Effector CD4-positive, alpha-beta T cell (primary cell): ENCODE results near the gene SLC20A1.
"Not testable (repeated sequence)": the region's sequence is repeated elsewhere in the genome, so short reads cannot be mapped to it uniquely, and the experiment has no call there.

Experiments used
- DNase-seq: peaks from one replicate; pipeline ENCODE4 v3.0.0-alpha.2; 2020
- total RNA-seq: gene quantifications from one replicate; lab custom pipeline; 2026; lab: John Stamatoyannopoulos, UW

The SLC20A1 gene, protein sequence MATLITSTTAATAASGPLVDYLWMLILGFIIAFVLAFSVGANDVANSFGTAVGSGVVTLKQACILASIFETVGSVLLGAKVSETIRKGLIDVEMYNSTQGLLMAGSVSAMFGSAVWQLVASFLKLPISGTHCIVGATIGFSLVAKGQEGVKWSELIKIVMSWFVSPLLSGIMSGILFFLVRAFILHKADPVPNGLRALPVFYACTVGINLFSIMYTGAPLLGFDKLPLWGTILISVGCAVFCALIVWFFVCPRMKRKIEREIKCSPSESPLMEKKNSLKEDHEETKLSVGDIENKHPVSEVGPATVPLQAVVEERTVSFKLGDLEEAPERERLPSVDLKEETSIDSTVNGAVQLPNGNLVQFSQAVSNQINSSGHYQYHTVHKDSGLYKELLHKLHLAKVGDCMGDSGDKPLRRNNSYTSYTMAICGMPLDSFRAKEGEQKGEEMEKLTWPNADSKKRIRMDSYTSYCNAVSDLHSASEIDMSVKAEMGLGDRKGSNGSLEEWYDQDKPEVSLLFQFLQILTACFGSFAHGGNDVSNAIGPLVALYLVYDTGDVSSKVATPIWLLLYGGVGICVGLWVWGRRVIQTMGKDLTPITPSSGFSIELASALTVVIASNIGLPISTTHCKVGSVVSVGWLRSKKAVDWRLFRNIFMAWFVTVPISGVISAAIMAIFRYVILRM
- total RNA-seq, result 384 reads per million, percentile 97 among the genes with 10 or more reads in this experiment

DNA sequence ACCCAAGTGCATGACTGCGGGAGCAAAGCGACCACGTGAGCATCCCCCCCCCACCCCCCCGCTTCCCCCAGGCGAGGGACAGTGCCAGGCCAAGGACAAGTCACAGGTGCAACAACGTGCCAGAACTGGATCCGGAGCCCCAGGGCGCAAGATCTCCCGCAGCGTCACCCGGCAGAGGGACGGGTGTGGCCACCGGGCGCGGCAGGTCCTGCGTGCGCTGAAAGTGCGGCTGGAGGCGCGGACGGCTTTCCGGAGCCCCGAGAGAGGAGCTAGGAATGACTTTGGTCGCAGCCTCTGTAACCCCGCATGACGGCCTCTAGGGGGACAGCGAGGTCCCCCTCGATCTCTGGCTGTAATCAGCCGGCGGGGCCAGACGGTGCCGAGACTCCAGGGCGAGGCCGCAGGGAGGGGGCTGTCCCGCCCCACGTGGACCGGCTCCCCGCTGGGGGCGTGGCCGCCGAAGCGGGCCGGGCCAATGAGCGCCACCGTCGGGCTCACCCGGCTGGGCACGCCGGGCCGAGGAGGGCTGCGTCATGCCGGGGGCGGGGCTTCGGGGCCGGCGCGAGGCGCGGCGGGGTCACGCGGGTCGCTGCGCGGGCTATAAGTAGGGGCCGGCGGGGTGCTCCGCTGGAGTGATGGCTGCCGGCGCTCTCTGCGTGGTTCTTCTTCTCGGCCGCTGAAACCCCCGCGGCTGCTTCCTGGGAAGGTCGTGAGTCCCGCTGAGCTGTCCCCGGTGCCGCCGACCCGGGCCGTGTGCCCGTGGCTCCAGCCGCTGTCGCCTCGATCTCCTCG lies at the start of gene SLC20A1:
SLC20A1 (plus strand) TSS at position 630 of the 792 bp plus-strand sequence. CDS start 890 bp downstream, outside the sequence.
- DNase-seq, result peak; percentile 99

DNA sequence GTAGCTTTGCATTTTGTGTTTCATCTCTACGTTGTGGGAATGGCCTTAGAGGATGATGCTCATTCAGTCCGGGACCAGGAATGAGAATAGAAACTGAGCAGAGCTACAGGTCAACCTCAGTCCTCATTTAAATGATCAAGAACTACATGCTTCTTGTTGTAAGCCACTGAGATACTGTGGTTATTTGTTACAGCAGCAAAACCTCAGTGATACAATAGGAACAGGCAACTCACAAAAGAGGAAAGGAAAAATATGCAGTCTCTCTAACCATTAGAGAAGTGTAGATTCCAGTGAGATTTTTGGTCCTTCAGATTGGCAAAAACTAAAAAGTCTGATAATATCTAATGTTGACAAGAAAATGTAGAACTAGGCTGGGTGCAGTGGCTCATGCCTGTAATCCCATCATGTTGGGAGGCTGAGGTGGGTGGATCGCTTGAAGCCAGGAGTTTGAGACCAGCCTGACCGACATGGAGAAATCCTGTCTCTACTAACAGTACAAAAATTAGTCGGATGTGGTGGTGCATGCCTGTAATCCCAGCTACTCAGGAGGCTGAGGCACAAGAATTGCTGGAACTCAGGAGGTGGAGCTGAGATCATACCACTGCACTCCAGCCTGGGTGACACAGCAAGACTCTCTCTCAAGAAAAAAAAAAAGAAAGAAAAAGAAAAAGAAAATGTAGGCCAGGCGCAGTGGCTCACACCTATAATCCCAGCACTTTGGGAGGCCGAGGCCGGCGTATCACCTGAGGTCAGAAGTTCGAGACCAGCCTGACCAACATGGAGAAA lies 48.0 kb upstream of the SLC20A1 start:
- no peak for DNase-seq

DNA sequence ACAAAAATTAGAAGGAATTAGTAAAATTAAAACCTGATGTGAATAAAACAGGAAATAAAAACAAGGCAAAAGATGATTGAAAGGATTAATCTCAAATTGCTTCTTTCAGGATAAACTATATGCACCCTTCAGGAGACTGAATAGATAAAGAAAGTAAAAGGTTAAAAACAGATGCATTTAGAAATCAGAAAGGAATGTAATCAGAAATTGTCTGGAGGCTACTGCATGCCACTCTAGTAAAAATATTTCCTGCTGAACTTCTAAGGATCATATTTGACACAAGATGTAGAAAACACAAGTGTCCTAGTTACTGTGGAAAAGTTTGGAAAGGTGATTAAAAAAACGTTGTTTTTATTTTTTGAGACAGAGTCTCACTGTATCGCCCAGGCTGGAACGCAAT lies 45.1 kb upstream of the SLC20A1 start:
- no peak for DNase-seq

DNA sequence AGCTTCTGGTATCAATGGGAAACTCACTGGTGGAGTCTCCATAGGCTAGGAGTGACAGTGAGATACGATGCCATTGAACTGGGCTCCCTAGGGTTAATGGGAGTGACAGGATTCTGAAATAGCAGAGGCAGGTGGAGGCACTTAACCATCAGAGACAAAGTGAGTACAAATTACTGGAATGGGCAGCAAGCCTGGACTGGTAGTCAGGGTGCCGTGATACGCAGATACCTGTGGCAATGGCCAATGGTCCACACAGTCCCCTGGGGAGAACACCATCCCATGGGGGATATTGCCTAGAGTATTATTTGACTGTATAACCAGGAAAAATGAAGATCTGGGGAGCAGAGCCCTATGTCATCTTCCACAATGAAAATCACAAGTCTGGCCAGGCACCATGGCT lies 44.0 kb upstream of the SLC20A1 start:
- no peak for DNase-seq

DNA sequence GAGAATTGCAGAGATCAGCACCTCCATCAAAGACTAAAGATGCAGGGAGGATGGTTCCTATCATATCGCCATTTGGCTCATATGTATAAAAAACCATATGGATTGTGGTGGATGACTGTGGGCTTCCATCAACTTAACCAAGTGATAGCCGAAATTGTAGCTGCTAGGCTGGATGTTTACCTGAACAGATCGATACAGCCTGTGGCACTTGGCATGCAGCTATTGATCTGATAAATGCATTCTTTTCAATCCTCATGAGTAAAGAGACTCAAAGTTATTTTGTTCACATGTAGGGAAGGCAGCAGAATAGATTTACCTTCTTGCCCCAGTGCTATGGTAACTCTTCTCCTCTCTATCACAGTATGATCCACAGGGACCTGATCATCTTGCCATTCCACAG lies 42.8 kb upstream of the SLC20A1 start:
- no peak for DNase-seq

DNA sequence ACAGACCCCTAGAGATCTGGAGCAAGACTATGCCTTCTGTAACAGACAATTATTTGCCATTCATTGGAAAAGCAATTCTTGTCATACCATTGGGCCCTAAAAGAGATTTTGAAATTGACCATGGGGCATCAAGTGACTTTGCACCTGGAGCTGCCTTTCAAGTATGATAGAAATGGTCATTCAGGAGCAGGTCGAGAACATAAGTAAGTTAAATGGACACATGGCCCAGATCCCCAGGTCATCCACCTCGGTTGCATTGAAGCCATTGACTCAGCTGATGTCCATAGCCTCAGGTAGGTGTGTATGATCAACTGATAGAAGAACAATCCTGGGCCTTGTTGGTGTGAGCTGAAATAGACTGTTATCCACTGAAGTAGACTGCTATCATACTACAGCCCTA lies 42.0 kb upstream of the SLC20A1 start:
- no peak for DNase-seq

DNA sequence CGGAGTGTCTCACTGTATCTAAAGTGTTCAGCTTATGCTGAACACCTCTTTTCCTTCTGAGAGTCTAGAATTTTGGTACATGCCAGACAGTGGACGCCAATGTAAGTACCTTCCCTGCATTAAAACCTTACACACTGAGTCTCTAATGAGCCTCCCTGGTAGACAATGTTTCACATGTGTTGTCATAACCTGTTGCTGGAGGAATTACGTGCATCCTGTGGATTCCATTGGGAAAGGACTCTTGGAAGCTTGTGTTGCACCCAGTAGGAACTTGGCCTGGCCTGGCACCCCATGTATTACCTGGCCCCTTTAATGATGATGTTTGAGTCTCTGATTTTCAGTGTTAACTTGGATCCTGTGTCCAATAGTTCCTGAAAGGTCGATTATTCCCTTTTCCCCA lies 40.8 kb upstream of the SLC20A1 start:
- no peak for DNase-seq

DNA sequence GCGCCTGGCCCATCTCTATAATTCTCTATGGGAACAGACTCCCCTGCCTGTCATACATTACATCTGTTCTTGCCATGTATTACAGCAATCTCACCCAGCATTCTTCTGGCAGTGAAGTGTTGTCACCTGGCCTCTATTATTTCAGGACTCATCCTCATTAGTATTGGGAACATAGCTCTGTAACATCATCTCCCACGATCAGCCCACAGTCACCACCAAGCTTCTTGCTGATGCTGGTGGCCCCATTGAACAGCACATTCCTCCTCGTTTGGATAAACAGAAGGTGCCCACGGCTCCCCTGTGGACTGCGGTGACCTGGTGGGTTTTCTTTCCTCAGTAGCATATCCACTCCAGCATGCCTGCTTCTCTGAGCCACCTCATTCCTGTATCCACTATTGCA lies 39.8 kb upstream of the SLC20A1 start:
- DNase-seq, result no peak

DNA sequence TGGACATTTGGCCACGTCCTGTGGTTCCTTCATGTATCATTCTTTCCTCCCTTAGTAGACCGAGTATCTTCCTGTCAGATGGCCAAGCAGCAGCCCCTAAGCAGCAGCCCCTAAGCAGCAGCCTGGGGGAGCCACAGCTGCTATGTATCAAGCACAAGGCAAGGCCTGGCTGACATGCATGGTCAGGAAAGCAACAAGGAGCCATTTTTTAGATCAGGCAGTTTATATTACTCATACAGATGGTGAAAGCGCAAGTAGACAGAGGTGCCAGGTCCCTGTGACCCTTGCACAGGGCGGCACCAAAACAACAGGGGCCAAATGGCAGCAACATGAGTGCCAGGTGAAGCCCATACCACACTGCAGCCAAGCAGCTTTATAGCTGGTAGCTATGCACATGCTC lies 39.2 kb upstream of the SLC20A1 start:
- no peak for DNase-seq

DNA sequence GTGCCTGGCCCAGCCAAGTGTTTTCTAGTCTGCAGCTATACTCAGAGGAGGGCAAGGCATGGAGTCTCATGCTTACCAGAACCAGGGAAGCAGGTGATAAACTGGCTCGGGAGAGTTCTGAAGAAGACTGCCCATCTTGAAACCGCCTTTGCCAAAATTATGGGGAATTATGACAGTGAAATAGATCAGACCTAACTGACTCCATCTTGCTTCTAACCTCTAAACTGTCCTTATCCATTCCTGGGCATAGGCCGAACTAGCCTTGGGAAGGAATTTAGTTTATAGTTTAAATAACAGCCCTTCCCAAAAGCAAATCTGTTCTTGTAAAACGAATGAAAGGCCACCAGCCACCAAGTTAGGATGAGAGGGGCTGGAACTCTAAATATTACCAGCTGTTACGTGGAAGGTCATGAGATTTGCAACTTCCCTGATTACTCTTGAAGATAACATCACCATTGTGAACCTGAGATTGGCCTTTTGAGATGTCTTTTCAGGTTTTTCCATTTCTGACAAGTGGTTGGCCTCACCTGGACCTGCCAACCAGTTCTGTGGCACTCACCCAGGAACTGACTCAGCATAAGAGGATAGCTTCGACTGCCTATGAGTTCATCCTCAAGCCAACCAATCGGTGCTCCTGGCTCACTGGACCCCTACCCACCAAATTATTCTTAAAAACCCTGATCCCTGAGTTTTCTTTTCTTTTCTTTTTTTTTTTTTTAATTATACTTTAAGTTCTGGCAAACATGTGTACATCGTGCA lies 37.9 kb upstream of the SLC20A1 start:
- DNase-seq, result no peak

DNA sequence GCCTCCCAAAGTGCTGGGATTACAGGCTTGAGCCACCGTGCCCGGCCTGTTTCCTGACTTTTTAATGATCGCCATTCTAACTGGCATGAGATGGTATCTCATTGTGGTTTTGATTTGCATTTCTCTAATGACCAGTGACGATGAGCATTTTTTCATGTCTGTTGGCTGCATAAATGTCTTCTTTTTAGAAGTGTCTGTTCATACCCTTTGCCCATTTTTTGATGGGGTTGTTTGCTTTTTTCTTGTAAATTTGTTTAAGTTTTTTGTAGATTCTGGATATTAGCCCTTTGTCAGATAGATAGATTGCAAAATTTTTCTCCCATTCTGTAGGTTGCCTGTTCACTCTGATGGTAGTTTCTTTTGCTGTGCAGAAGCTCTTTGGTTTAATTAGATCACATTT lies 36.4 kb upstream of the SLC20A1 start:
- not testable (repeated sequence) for DNase-seq

DNA sequence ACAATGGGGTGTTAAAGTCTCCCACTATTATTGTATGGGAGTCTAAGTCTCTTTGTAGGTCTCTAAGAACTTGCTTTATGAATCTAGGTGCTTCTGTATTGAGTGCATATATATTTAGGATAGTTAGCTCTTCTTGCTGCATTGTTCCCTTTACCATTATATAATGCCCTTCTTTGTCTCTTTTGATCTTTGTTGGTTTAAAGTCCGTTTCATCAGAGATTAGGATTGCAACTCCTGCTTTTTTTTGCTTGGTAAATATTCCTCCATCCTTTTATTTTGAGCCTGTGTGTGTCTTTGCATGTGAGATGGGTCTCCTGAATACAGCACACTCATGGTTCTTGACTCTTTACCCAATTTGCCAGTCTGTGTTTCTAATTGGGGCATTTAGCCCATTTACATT lies 33.5 kb upstream of the SLC20A1 start:
- not testable (repeated sequence) for DNase-seq

DNA sequence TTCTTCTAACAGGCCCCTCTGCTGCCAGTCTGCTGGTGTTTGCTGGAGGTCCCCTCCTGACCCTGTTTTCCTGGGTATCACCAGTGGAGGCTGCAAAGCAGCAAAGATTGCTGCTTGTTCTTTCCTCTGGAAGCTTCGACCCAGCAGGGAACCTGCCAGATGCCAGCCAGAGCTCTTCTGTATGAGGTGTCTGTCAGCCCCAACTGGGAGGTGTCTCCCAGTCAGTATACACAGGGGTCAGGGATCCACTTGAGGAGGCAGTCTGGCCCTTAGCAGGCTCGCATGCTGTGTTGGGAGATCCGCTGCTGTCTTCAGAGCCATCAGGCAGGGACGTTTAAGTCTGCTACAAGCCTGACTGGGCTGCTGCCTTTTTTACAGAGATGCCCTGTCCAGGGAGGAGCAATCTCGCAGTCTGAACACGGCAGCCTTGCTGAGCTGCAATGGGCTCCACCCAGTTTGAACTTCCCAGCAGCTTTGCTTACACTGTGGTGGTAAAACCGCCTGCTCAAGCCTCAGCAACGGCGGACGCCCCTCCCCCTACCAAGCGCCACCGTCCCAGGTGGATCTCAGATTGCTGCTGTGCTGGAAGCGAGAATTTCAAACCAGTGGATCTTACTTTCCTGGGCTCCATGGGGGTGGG lies 31.4 kb upstream of the SLC20A1 start:
- DNase-seq, result no peak

DNA sequence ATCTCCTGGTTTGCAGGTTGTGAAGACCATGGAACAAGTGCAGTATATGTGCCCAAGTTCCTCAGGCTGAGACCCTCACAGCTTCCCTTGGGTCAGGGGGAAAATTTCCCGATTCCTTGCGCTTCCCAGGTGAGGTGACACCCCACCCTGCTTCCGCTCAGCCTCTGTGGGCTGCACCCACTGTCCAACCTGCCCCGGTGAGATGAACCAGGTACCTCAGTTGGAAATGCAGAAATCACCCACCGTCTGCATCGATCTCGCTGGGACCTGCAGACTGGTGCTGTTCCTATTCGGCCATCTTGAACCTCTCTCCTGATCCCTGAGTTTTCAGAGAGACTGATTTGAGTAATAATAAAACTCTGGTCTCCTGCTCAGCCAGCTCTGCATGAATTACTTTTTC lies 30.7 kb upstream of the SLC20A1 start:
- no peak for DNase-seq

DNA sequence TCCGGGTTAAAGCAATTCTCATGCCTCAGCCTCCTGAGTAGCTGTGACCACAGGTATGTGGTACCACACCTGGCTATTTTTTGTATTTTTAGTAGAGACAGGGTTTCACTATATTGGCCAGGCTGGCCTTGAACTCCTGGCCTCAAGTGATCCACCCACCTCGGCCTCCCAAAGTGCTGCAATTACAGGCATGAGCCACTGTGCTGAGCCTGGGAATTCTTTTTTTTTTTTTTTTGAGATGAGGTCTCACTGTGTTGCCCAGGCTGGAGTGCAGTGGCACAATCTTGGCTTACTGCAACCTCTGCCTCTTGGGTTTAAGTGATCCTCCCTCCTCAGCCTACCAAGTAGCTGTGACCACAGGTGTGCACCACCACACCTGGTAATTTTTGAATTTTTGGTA lies 29.9 kb upstream of the SLC20A1 start:
- DNase-seq, result not testable (repeated sequence)

DNA sequence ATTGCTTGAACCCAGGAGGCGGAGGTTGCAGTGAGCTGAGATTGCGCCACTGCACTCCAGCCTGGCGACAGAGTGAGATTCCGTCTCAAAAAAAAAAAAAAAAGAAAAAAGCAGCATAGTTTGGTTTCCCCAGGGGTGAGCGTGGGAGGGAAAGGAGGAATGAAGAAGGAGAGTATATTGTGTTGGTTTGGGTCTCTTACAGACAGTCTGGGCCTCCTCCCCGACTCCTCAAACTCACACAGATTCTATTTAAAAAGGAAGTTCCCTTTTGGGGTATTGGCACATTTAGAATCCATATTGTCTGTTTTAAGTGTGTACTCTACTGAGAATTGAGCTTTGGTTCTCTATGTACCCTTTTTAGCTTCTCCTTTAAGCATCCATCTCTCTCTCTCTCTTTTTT lies 27.4 kb upstream of the SLC20A1 start:
- DNase-seq, result no peak

DNA sequence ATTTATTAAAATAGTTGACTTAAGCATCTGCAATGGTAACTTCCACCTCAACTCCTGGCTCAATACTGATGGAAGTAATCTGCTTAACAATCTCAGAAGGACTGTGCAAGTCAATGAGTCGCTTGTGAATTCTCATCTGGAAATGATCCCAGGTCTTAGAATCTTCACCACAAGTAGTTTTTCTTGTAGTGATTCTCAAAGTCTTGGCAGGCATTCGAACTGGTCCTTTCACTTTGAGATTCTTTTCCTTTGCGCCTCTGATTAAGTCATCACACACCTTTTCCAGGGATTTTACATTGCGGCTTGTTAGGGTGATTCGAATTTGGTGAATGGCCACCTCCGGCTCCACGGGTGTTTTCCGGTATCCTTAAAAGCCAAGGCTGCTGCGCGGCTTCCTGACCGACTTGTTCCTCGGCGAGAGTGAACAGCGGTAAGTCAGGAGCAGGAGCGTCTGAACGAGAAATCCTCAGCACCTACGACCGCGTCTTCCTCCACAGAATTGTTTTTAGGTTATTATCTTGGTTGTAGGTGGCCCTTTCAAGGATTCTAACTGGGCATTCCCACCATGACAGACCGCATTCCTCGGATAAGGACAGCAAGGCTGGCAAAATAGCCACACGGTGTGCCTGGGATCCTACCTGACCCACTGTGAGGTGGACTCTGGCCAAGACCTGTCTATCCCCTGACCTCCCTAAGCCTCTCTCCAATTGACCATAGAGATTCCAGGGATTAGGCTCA lies 23.8 kb upstream of the SLC20A1 start:
- DNase-seq, result no peak

DNA sequence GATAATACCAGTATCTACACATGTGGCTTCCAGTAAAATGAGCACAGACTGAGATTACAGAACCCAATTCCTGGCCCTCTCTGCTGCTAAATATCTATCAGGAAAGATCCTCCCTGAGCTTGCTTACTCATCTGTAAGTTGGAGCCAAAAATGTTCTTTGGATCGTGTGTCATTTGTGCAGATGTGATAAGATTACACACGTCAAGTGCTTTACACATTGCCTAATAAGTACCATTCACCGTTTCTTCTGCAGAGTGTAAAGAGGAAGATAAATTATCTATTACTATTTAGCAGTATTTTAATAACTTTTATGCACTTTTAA lies 23.2 kb upstream of the SLC20A1 start:
- no peak for DNase-seq

DNA sequence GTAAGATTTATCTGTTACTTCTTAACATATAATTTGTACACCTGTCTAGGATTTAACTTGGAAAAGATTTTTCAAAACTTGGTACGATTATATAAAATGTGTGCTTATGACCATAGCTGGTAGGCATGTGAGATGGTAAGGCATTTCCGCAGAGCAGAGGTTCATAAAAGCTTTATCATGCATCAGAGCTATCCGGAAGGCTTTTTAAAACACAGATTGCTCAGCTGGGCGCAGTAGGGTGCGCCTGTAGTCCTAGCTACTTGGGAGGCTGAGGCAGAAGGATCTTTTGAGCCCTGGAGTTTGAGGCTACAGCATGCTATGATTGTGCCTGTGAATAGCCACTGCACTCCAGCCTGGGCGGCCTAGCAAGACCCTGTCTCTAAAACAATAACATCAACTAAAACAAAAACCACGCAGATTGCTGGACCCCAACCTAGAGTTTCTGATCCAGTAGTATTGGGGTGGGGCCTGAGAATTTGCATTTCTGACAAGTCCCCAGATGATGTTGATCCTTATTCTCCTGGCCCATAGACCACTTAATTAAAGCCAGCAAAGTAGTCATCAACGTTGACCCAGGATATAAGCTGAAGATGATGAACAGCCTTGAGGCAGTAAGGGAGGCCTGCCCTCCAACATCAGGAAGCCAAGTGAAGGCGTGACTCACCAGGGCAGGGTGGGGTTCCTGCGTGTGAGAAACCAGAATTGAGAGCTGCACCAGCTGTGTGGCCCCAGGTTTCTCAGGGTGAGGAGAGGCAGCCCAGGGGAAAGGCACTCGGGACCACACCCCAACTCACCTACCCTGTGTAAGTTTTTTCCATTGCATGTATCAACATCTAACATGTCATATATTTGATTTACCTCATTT lies 21.6 kb upstream of the SLC20A1 start:
- peak; percentile 58 for DNase-seq
